IMR-90 (cell line): Measurements from ENCODE around the gene LCE5A. TPM values are rescaled to one million over a fixed set of nuclear protein-coding genes. Genes with fewer than 3 reads are reported as not detected.

Source experiments
- ATAC-seq: fragments of 200-7000 bp; cut with Tn5 transposase; 2 replicates; pipeline ENCODE4 v1.9.1; 2020; ENCODE audit warnings: low read depth, mild to moderate bottlenecking, moderate library complexity
- BruUV-seq: library from RNA; stranded (reverse); fragments of 400-500 nt; replicated peaks from 2 replicates; lab custom pipeline; 2021; lab: Mats Ljungman, UMichigan
- CTCF ChIA-PET: fragments of 300-600 bp; formaldehyde crosslinking; extraction: SDS; loops from one replicate; lab custom pipeline; 2021; ENCODE audit warnings: antibody characterized with exemption; lab: Yijun Ruan, JAX
- POLR2A ChIA-PET: fragments of 300-600 bp; sonication (Branson Sonifier 250); formaldehyde crosslinking; loops from one replicate; lab custom pipeline; 2022; ENCODE audit warnings: antibody characterized with exemption; ENCODE audit not compliant: unreplicated experiment; lab: Charles Lee
- DNase-seq: peaks from one replicate; pipeline ENCODE4 v3.0.0; 2013
- H2AFZ ChIP-seq: replicated peaks from 2 replicates; pipeline ENCODE3; 2013; ENCODE audit warnings: low read length, mild to moderate bottlenecking; ENCODE audit not compliant: poor library complexity
- H2AK5ac ChIP-seq: 2 replicates; pipeline ENCODE4 v1.6.1; 2013; ENCODE audit warnings: low read depth, low read length, inconsistent platforms
- H2AK9ac ChIP-seq: replicated peaks from 2 replicates; pipeline ENCODE3; 2013; ENCODE audit warnings: mild to moderate bottlenecking, low read depth, low read length, moderate library complexity; ENCODE audit not compliant: poor library complexity
- H2BK120ac ChIP-seq: 2 replicates; pipeline ENCODE4 v1.6.1; 2013; ENCODE audit warnings: low read depth, low read length, inconsistent platforms
- H2BK15ac ChIP-seq: 3 replicates; pipeline ENCODE4 v1.6.1; 2013; ENCODE audit warnings: low read depth, low read length, inconsistent platforms
- H2BK20ac ChIP-seq: 2 replicates; pipeline ENCODE4 v1.6.1; 2013; ENCODE audit warnings: low read depth, mild to moderate bottlenecking, inconsistent platforms, low read length, moderate library complexity
- H2BK5ac ChIP-seq: 2 replicates; pipeline ENCODE4 v1.6.1; 2013; ENCODE audit warnings: mild to moderate bottlenecking, low read depth, low read length, inconsistent platforms; ENCODE audit not compliant: poor library complexity, severe bottlenecking
- H3K14ac ChIP-seq: replicated peaks from 2 replicates; pipeline ENCODE4 v1.6.1; 2013; ENCODE audit warnings: low read depth, low read length, inconsistent platforms
- H3K18ac ChIP-seq: 2 replicates; pipeline ENCODE4 v1.6.1; 2013; ENCODE audit warnings: low read depth, low read length, control low read depth
- H3K23ac ChIP-seq: 2 replicates; pipeline ENCODE4 v1.6.1; 2013; ENCODE audit warnings: low read depth, low read length, inconsistent platforms
- H3K27ac ChIP-seq: 2 replicates; pipeline ENCODE4 v1.5.1; 2013; ENCODE audit warnings: mild to moderate bottlenecking, control low read depth, low read length; ENCODE audit not compliant: insufficient read depth
- H3K27me3 ChIP-seq: 2 replicates; pipeline ENCODE4 v1.6.1; 2013; ENCODE audit warnings: low read length; ENCODE audit not compliant: control insufficient read depth, insufficient read depth
- H3K36me3 ChIP-seq: 2 replicates; pipeline ENCODE4 v1.6.1; 2013; ENCODE audit warnings: low read length, mixed read lengths; ENCODE audit not compliant: control insufficient read depth, insufficient read depth
- H3K4ac ChIP-seq: 2 replicates; pipeline ENCODE4 v1.6.1; 2013; ENCODE audit warnings: low read depth, low read length, inconsistent platforms
- H3K4me1 ChIP-seq: 2 replicates; pipeline ENCODE4 v1.6.1; 2013; ENCODE audit warnings: low read length, mixed read lengths; ENCODE audit not compliant: control insufficient read depth, insufficient read depth
- H3K4me2 ChIP-seq: 2 replicates; pipeline ENCODE4 v1.6.1; 2013; ENCODE audit warnings: low read depth, mild to moderate bottlenecking, control low read depth, low read length, moderate library complexity
- H3K4me3 ChIP-seq: 2 replicates; pipeline ENCODE4 v1.5.1; 2013; ENCODE audit warnings: low read depth, mild to moderate bottlenecking, control low read depth, low read length, moderate library complexity; ENCODE audit not compliant: insufficient read depth
- H3K56ac ChIP-seq: 2 replicates; pipeline ENCODE4 v1.6.1; 2013; ENCODE audit warnings: low read length, inconsistent platforms; ENCODE audit not compliant: insufficient read depth; ENCODE audit errors: extremely low read depth
- H3K79me1 ChIP-seq, 2 experiments: 2 replicates each; pipeline ENCODE4 v1.6.1; 2013; ENCODE audit warnings: low read length in 2 of 2, inconsistent platforms in 1 of 2, low read depth in 1 of 2
- H3K9ac ChIP-seq: 2 replicates; pipeline ENCODE4 v1.6.1; 2013; ENCODE audit warnings: low read depth, low read length, control low read depth
- H3K9me1 ChIP-seq: 2 replicates; pipeline ENCODE4 v1.6.1; 2013; ENCODE audit warnings: low read length, inconsistent platforms; ENCODE audit not compliant: insufficient read depth
- H3K9me3 ChIP-seq: 2 replicates; pipeline ENCODE4 v1.6.1; 2013; ENCODE audit warnings: low read length; ENCODE audit not compliant: control insufficient read depth, insufficient read depth
- H4K20me1 ChIP-seq: 2 replicates; pipeline ENCODE4 v1.6.1; 2013; ENCODE audit warnings: low read length, inconsistent platforms; ENCODE audit not compliant: insufficient read depth
- H4K5ac ChIP-seq: 2 replicates; pipeline ENCODE4 v1.6.1; 2013; ENCODE audit warnings: mild to moderate bottlenecking, low read depth, low read length, control low read depth
- H4K8ac ChIP-seq, 2 experiments: 2 replicates each; pipeline ENCODE4 v1.6.1; 2013; ENCODE audit warnings: low read depth in 2 of 2, low read length in 2 of 2, control low read depth in 1 of 2, inconsistent platforms in 1 of 2
- H4K91ac ChIP-seq: 2 replicates; pipeline ENCODE4 v1.6.1; 2013; ENCODE audit warnings: low read depth, low read length, inconsistent platforms; ENCODE audit not compliant: insufficient read depth
- BHLHE40 ChIP-seq: fragments of 150-350 bp; IDR thresholded peaks from 2 replicates; pipeline ENCODE4 v1.6.1; 2016; ENCODE audit warnings: mild to moderate bottlenecking, low read depth, low read length
- CEBPB ChIP-seq: IDR thresholded peaks from 2 replicates; pipeline ENCODE4 v1.6.1; 2012; ENCODE audit warnings: low read depth, low read length, improper control_type of control experiment
- CHD1 ChIP-seq: IDR thresholded peaks from 2 replicates; pipeline ENCODE4 v1.6.1; 2012; ENCODE audit warnings: low read depth, low read length, improper control_type of control experiment
- CTCF ChIP-seq: conservative IDR thresholded peaks from 2 replicates; pipeline ENCODE4 v1.5.1; 2012; ENCODE audit warnings: mild to moderate bottlenecking, low read depth, low read length, improper control_type of control experiment
- FOS ChIP-seq: fragments of 150-350 bp; IDR thresholded peaks from 2 replicates; pipeline ENCODE4 v1.6.1; 2016; ENCODE audit warnings: low read depth, low read length
- MAFK ChIP-seq: IDR thresholded peaks from 2 replicates; pipeline ENCODE4 v1.6.1; 2012; ENCODE audit warnings: low read depth, low read length, improper control_type of control experiment
- MAZ ChIP-seq: IDR thresholded peaks from 2 replicates; pipeline ENCODE4 v1.6.1; 2012; ENCODE audit warnings: low read depth, mild to moderate bottlenecking, low read length, improper control_type of control experiment, moderate library complexity, borderline replicate concordance
- MXI1 ChIP-seq: IDR thresholded peaks from 2 replicates; pipeline ENCODE4 v1.6.1; 2012; ENCODE audit warnings: low read depth, mild to moderate bottlenecking, low read length, moderate library complexity, borderline replicate concordance
- NFE2L2 ChIP-seq: fragments of 150-350 bp; IDR thresholded peaks from 2 replicates; pipeline ENCODE4 v1.6.1; 2016; ENCODE audit warnings: low read depth, mild to moderate bottlenecking, low read length
- POLR2A ChIP-seq: IDR thresholded peaks from 2 replicates; pipeline ENCODE4 v1.6.1; 2012; ENCODE audit warnings: mild to moderate bottlenecking, low read depth, low read length
- RAD21 ChIP-seq: IDR thresholded peaks from 2 replicates; pipeline ENCODE4 v1.6.1; 2012; ENCODE audit warnings: low read length, improper control_type of control experiment
- RCOR1 ChIP-seq: IDR thresholded peaks from 2 replicates; pipeline ENCODE4 v1.6.1; 2012; ENCODE audit warnings: mild to moderate bottlenecking, low read length, improper control_type of control experiment; ENCODE audit not compliant: insufficient replicate concordance
- RFX5 ChIP-seq: IDR thresholded peaks from 2 replicates; pipeline ENCODE4 v1.8.0; 2012; ENCODE audit warnings: low read depth, mild to moderate bottlenecking, low read length, moderate library complexity
- SMC3 ChIP-seq: fragments of 150-350 bp; IDR thresholded peaks from 2 replicates; pipeline ENCODE4 v1.6.1; 2016; ENCODE audit warnings: low read depth, mild to moderate bottlenecking, antibody characterized with exemption, low read length, moderate library complexity
- USF2 ChIP-seq: fragments of 150-350 bp; IDR thresholded peaks from 2 replicates; pipeline ENCODE4 v1.6.1; 2017; ENCODE audit warnings: mild to moderate bottlenecking, antibody characterized with exemption, low read length, low read depth
- WGBS, 2 experiments: methylation state at CpG; one replicate each; pipeline versions ENCODE4 v1.1.5 to v1.1.7; 2013; ENCODE audit warnings: missing lambda C conversion rate in 2 of 2; ENCODE audit not compliant: insufficient read length in 1 of 2; ENCODE audit errors: extremely low coverage in 2 of 2; 5-methylcytosine and 5-hydroxymethylcytosine counted together
- dilution Hi-C: fragments of 300-500 bp; cut with HindIII; formaldehyde crosslinking; loops from one replicate; pipeline ENCODE4 v1.14.3; 2018; ENCODE audit warnings: low sequenced_read_pairs; ENCODE audit not compliant: unreplicated experiment
- in situ Hi-C: fragments of 300-500 bp; cut with MboI; formaldehyde crosslinking; loops from 3 replicates; pipeline ENCODE4 v1.14.3; 2019; ENCODE audit warnings: low sequenced_read_pairs, inconsistent platforms, mixed read lengths
- intact Hi-C: fragments of 100-400 bp; cut with micrococcal nuclease; formaldehyde crosslinking; loops from 2 replicates; pipeline ENCODE4 v1.10.0; 2022
- polyA plus RNA-seq, 3 experiments: library from polyadenylated mRNA; depleted of rRNA; stranded (reverse); fragments of >200 nt; gene quantifications; 2 replicates each; pipeline ENCODE4 v1.2.3, GENCODE V29; 2012; ENCODE audit warnings: low replicate concordance in 1 of 3
- total RNA-seq: library from RNA; depleted of rRNA; stranded (reverse); fragments of >200 nt; gene quantifications from 2 replicates; pipeline ENCODE4 v1.2.3, GENCODE V29; 2012
- TF ChIP-seq, protein P1 (sequence below): fragments of 150-350 bp; IDR thresholded peaks from 2 replicates; pipeline ENCODE4 v1.6.1; 2016; ENCODE audit warnings: low read depth, mild to moderate bottlenecking, low read length, moderate library complexity, borderline replicate concordance

LCE5A gene
- total and polyA plus RNA-seq, 2 of the 4 experiments (the other 2 are of a cell fraction): not detected

DNA sequence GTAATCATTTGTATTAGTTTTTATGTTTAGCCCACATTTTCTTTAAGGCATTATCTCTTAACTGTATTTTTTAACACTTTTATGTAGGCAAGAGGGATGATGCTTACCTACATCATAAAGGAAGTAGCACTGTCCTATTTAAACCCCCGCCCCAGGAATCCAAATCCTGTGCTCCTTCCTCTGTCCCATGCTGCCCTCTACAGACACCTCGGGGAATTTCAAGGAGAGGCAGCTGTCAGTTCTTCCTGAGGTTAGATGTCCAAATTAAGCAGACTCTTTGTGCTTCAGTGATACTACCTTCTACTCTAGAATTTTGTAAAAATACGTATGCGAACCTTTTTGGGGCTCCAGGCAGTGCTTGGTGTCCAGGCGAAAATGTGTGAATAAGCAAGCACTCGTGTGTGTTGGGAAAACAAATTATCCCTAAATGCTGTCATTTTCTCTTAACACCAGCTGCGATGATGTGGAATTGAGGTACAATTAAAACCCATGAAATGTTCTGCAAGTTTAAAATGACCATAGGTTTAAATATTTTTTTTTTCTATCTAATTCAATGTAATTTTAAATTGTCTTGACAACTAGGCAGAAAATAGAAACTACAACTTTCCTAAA lies 22.8 kb downstream of the LCE5A start:
- no peaks in the 10 kb centered on the region for H3K4me1 ChIP-seq
- no peak overlapping the region for H2BK5ac ChIP-seq
- H3K56ac ChIP-seq: no peak overlapping the region
- no peak overlapping the region for H2BK120ac ChIP-seq
- ChIA-PET POLR2A (no interaction called here), CTCF (interaction anchor here (1.2 kb wide), 1 partner anchor 51 kb away, joined by 3 read pairs; no protein-coding TSS in a partner anchor)
- no peaks in the 10 kb centered on the region for H3K79me1 ChIP-seq
- no peak overlapping the region for H3K18ac ChIP-seq
- no peaks in the 10 kb centered on the region for H3K9me3 ChIP-seq
- H3K27me3 ChIP-seq: no peaks in the 10 kb centered on the region
- H3K4me2 ChIP-seq: no peak overlapping the region
- H2AFZ ChIP-seq: no peak overlapping the region
- H3K4me3 ChIP-seq: no peak overlapping the region
- no peak overlapping the region for H2AK5ac ChIP-seq
- H2BK20ac ChIP-seq: no peak overlapping the region
- no peaks in the 10 kb centered on the region for H3K36me3 ChIP-seq
- TF ChIP-seq RCOR1 (no peak), RAD21 (peak; percentile 52), FOS (no peak), MAZ (peak; percentile 77), SMC3 (peak; percentile 22; the same call in 1 of the 2 replicates), CHD1 (no peak), POLR2A (no peak), RFX5 (no peak), MXI1 (no peak), MAFK (no peak), BHLHE40 (no peak), CEBPB (no peak), NFE2L2 (no peak), CTCF (peak; percentile 62), USF2 (no peak)
- TF ChIP-seq, protein P1, sequence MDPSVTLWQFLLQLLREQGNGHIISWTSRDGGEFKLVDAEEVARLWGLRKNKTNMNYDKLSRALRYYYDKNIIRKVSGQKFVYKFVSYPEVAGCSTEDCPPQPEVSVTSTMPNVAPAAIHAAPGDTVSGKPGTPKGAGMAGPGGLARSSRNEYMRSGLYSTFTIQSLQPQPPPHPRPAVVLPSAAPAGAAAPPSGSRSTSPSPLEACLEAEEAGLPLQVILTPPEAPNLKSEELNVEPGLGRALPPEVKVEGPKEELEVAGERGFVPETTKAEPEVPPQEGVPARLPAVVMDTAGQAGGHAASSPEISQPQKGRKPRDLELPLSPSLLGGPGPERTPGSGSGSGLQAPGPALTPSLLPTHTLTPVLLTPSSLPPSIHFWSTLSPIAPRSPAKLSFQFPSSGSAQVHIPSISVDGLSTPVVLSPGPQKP: no peak
- dilution Hi-C loops: no loop called here
- H2AK9ac ChIP-seq: no peak overlapping the region
- no peak overlapping the region for H3K4ac ChIP-seq
- WGBS, 2 experiments: no CpG with 5 or more reads among the region's 7 CpGs
- intact Hi-C loops: no loop called here
- no peak overlapping the region for H3K27ac ChIP-seq
- no peaks in the 10 kb centered on the region for H4K20me1 ChIP-seq
- peak; percentile 15 for DNase-seq
- in situ Hi-C loops: no loop called here
- no peak overlapping the region for H4K5ac ChIP-seq
- H4K8ac ChIP-seq: no peak overlapping the region
- H2BK15ac ChIP-seq: no peak overlapping the region
- no peak overlapping the region for H3K14ac ChIP-seq
- no peak for ATAC-seq
- no peaks in the 10 kb centered on the region for H3K9me1 ChIP-seq
- no TSS peak for BruUV-seq
- no peak overlapping the region for H3K9ac ChIP-seq
- no peak overlapping the region for H4K91ac ChIP-seq
- no peak overlapping the region for H3K23ac ChIP-seq
